SU-DHL-6 (cell line): ENCODE results near the gene MEIS3.

Experiments used
- H2AFZ ChIP-seq: fragments of 200-600 bp; sonication (generic); 2 replicates; pipeline ENCODE4 v1.6.1; 2014; ENCODE audit warnings: low read depth, mild to moderate bottlenecking, moderate library complexity, mixed read lengths, antibody characterized with exemption, low read length; ENCODE audit not compliant: severe bottlenecking
- H3F3A ChIP-seq: fragments of 200-600 bp; shearing (Covaris generic); 2 replicates; pipeline ENCODE4 v1.6.0; 2016; ENCODE audit warnings: antibody characterized with exemption, mild to moderate bottlenecking; ENCODE audit not compliant: insufficient read depth
- H3K27ac ChIP-seq: fragments of 200-600 bp; sonication (generic); 2 replicates; pipeline ENCODE4 v1.5.1; 2016; ENCODE audit warnings: low read depth, mild to moderate bottlenecking, low read length, moderate library complexity, mixed read lengths
- H3K27me3 ChIP-seq: fragments of 200-600 bp; sonication (generic), shearing (Covaris generic); 2 replicates; pipeline ENCODE4 v1.6.0; 2014; ENCODE audit warnings: mild to moderate bottlenecking, low read length
- H3K36me3 ChIP-seq: fragments of 200-600 bp; sonication (generic); 2 replicates; pipeline ENCODE4 v1.6.1; 2014; ENCODE audit warnings: mild to moderate bottlenecking, low read length, mixed read lengths
- H3K4me2 ChIP-seq: fragments of 300-600, 200-600 bp; shearing (Covaris generic), sonication (generic); 2 replicates; pipeline ENCODE4 v1.6.0; 2014; ENCODE audit warnings: low read length, low read depth, mild to moderate bottlenecking; ENCODE audit not compliant: poor library complexity, severe bottlenecking
- H3K4me3 ChIP-seq: fragments of 200-600 bp; sonication (generic); 2 replicates; pipeline ENCODE4 v1.5.1; 2014; ENCODE audit warnings: antibody characterized with exemption, low read length, mild to moderate bottlenecking, mixed read lengths; ENCODE audit not compliant: insufficient read depth, poor library complexity, severe bottlenecking
- H3K79me2 ChIP-seq: fragments of 200-600 bp; sonication (generic); 2 replicates; pipeline ENCODE4 v1.6.1; 2014; ENCODE audit warnings: mild to moderate bottlenecking, low read length, moderate library complexity; ENCODE audit not compliant: insufficient read depth
- H3K9ac ChIP-seq: fragments of 200-600 bp; sonication (generic); 2 replicates; pipeline ENCODE4 v1.7.0; 2014; ENCODE audit warnings: mild to moderate bottlenecking, low read length
- H3K9me2 ChIP-seq: fragments of 200-600 bp; sonication (generic); replicated peaks from 2 replicates; pipeline ENCODE4 v1.6.1; 2014; ENCODE audit warnings: low read length; ENCODE audit not compliant: insufficient read depth
- H3K9me3 ChIP-seq: fragments of 200-600 bp; sonication (generic); 2 replicates; pipeline ENCODE4 v1.6.1; 2014; ENCODE audit warnings: low read length, mixed read lengths; ENCODE audit not compliant: insufficient read depth
- H4K20me1 ChIP-seq: fragments of 200-600 bp; sonication (generic); 2 replicates; pipeline ENCODE4 v1.6.1; 2014; ENCODE audit warnings: low read depth, mild to moderate bottlenecking, antibody characterized with exemption, low read length, moderate library complexity, mixed read lengths
- CTCF ChIP-seq: fragments of 200-600 bp; sonication (generic); IDR thresholded peaks from one replicate; pipeline ENCODE4 v1.5.1; 2017; ENCODE audit warnings: antibody characterized with exemption, mild to moderate bottlenecking, low read length, moderate library complexity; ENCODE audit not compliant: insufficient read depth, poor library complexity, severe bottlenecking
- EZH2phosphoT487 ChIP-seq: fragments of 200-600 bp; sonication (generic), shearing (Covaris generic); conservative IDR thresholded peaks from 2 replicates; pipeline ENCODE4 v1.6.1; 2018; ENCODE audit warnings: mild to moderate bottlenecking, antibody characterized with exemption, low read length, moderate library complexity, mixed read lengths

Gene MEIS3

GRCh38 chr19:47379381-47379938 is 39.9 kb downstream of the MEIS3 start:
- Histone ChIP-seq H3K9me2 (no peaks in the 10 kb centered on the region), H2AFZ (no peak overlapping the region), H3K9me3 (no peaks in the 10 kb centered on the region), H3K27ac (no peak overlapping the region), H3F3A (no peaks in the 10 kb centered on the region), H3K9ac (no peak overlapping the region), H3K79me2 (no peaks in the 10 kb centered on the region), H3K36me3 (no peaks in the 10 kb centered on the region), H3K4me2 (no peak overlapping the region), H4K20me1 (no peaks in the 10 kb centered on the region), H3K4me3 (no peak overlapping the region), H3K27me3 (no peaks in the 10 kb centered on the region)
- no peak for TF ChIP-seq EZH2phosphoT487
- no peak for TF ChIP-seq CTCF

GRCh38 chr19:47378246-47378645 is 41.1 kb downstream of the MEIS3 start:
- H3K4me2 ChIP-seq, result no peak overlapping the region
- H3F3A ChIP-seq, result no peaks in the 10 kb centered on the region
- no peaks in the 10 kb centered on the region for H3K27me3 ChIP-seq
- H3K9me3 ChIP-seq, result no peaks in the 10 kb centered on the region
- no peak overlapping the region for H3K9ac ChIP-seq
- no peak overlapping the region for H3K4me3 ChIP-seq
- H2AFZ ChIP-seq, result no peak overlapping the region
- H3K79me2 ChIP-seq, result no peaks in the 10 kb centered on the region
- H3K9me2 ChIP-seq, result no peaks in the 10 kb centered on the region
- no peak overlapping the region for H3K27ac ChIP-seq
- no peaks in the 10 kb centered on the region for H4K20me1 ChIP-seq
- no peak for TF ChIP-seq EZH2phosphoT487
- TF ChIP-seq CTCF, result no peak
- H3K36me3 ChIP-seq, result no peaks in the 10 kb centered on the region

- TF ChIP-seq CTCF (no peak), EZH2phosphoT487 (no peak)
- no peaks in the 10 kb centered on the region for H3K27me3 ChIP-seq
- H4K20me1 ChIP-seq, result no peaks in the 10 kb centered on the region
- H3K27ac ChIP-seq, result no peak overlapping the region
- H3K4me3 ChIP-seq, result no peak overlapping the region
- H3K9me2 ChIP-seq, result no peaks in the 10 kb centered on the region
- no peaks in the 10 kb centered on the region for H3K9me3 ChIP-seq
- no peaks in the 10 kb centered on the region for H3K36me3 ChIP-seq
- no peak overlapping the region for H2AFZ ChIP-seq
- no peak overlapping the region for H3K9ac ChIP-seq
- H3K4me2 ChIP-seq, result no peak overlapping the region
- H3F3A ChIP-seq, result no peaks in the 10 kb centered on the region
- no peaks in the 10 kb centered on the region for H3K79me2 ChIP-seq
Observed at GRCh38 chr19:47377801-47378200, 41.5 kb downstream of the MEIS3 start.
